HepG2 (cell line): Measurements from ENCODE around the gene RWDD4.

Experiments
- CTCF ChIP-seq: sonication (generic); formaldehyde crosslinking; IDR thresholded peaks from 2 replicates; pipeline ENCODE4 v1.5.0; 2020; ENCODE audit warnings: mild to moderate bottlenecking, missing genetic modification reagents, moderate library complexity
- EED ChIP-seq: sonication (generic); formaldehyde crosslinking; IDR thresholded peaks from 2 replicates; pipeline ENCODE4 v1.5.0; 2020; ENCODE audit warnings: mild to moderate bottlenecking, missing genetic modification reagents
- GABPA ChIP-seq, 2 experiments: IDR thresholded peaks; 2 replicates each; pipeline ENCODE4 v1.6.1; 2011 to 2016; ENCODE audit warnings: low read depth in 2 of 2, low read length in 1 of 2, missing biosample characterization in 1 of 2, missing genetic modification characterization in 1 of 2
- POLR2AphosphoS2 ChIP-seq: IDR thresholded peaks from 2 replicates; pipeline ENCODE4 v1.6.1; 2011; ENCODE audit warnings: low read depth, low read length, improper control_type of control experiment
- POLR2AphosphoS5 ChIP-seq: IDR thresholded peaks from 2 replicates; pipeline ENCODE4 v1.6.1; 2012; ENCODE audit warnings: low read depth, low read length
- POLR2G ChIP-seq: fragments of 200-400 bp; formaldehyde crosslinking; IDR thresholded peaks from 2 replicates; pipeline ENCODE4 v1.6.1; 2018; ENCODE audit warnings: mild to moderate bottlenecking, low read depth, low read length, moderate library complexity
- TEAD2 ChIP-seq: sonication (generic); formaldehyde crosslinking; IDR thresholded peaks from 2 replicates; pipeline ENCODE4 v1.9.0; 2021; ENCODE audit warnings: missing genetic modification reagents
- USF2 ChIP-seq, 2 experiments: sonication (generic) in 1 of 2; formaldehyde crosslinking in 1 of 2; IDR thresholded peaks; 2 replicates each; pipeline versions ENCODE4 v1.5.1 to v1.6.1; 2011 to 2020; ENCODE audit warnings: borderline replicate concordance in 1 of 2, low read depth in 1 of 2, low read length in 1 of 2, mild to moderate bottlenecking in 1 of 2, missing genetic modification reagents in 1 of 2, moderate library complexity in 1 of 2
- ZBTB25 ChIP-seq: IDR thresholded peaks from 2 replicates; pipeline ENCODE4 v1.6.1; 2018; ENCODE audit warnings: missing genetic modification reagents
- ZKSCAN5 ChIP-seq: sonication (generic); formaldehyde crosslinking; IDR thresholded peaks from 2 replicates; pipeline ENCODE4 v1.5.1; 2020; ENCODE audit warnings: mild to moderate bottlenecking, missing genetic modification reagents
- ZKSCAN8 ChIP-seq: IDR thresholded peaks from 2 replicates; pipeline ENCODE4 v1.6.1; 2016; ENCODE audit warnings: borderline replicate concordance, missing genetic modification reagents, missing compliant biosample characterization
- ZNF513 ChIP-seq: sonication (generic); formaldehyde crosslinking; conservative IDR thresholded peaks from 2 replicates; pipeline ENCODE4 v1.5.0; 2020; ENCODE audit warnings: missing genetic modification reagents
- ZNF589 ChIP-seq: sonication (generic); formaldehyde crosslinking; conservative IDR thresholded peaks from 2 replicates; pipeline ENCODE4 v1.8.0; 2022; ENCODE audit warnings: mild to moderate bottlenecking, moderate library complexity, missing genetic modification reagents
- ZNF619 ChIP-seq: sonication (generic); formaldehyde crosslinking; IDR thresholded peaks from 2 replicates; pipeline ENCODE4 v1.4.0; 2020; ENCODE audit warnings: mild to moderate bottlenecking, missing genetic modification reagents

GRCh38 chr4:183607894-183608293 lies 51.1 kb downstream of the RWDD4 start:
- no peak for TF ChIP-seq ZKSCAN5 (CRISPR knock-in tag)
- TF ChIP-seq CTCF (CRISPR knock-in tag), result no peak
- no peak for TF ChIP-seq USF2 (IDR thresholded peaks at IDR 0.05; ENCODE audit: low read depth, low read length)
- no peak for TF ChIP-seq USF2 (CRISPR knock-in tag; IDR thresholded peaks at IDR 0.05; ENCODE audit: borderline replicate concordance)
- no peak for TF ChIP-seq ZNF589
- no peak for TF ChIP-seq TEAD2 (CRISPR knock-in tag)
- no peak for TF ChIP-seq POLR2AphosphoS5
- no peak for TF ChIP-seq ZNF513
- TF ChIP-seq POLR2AphosphoS2, result no peak
- TF ChIP-seq POLR2G, result no peak
- no peak for TF ChIP-seq ZBTB25 (CRISPR knock-in tag)
- no peak for TF ChIP-seq EED (CRISPR knock-in tag)
- no peak for TF ChIP-seq ZKSCAN8
- no peak for TF ChIP-seq GABPA (IDR thresholded peaks at IDR 0.05; ENCODE audit: low read depth, low read length)
- no peak for TF ChIP-seq GABPA (CRISPR knock-in tag; IDR thresholded peaks at IDR 0.05; ENCODE audit: low read depth)
- TF ChIP-seq ZNF619, result no peak
